HCT116 (cell line): ENCODE data around the gene NR1I3. TPM values are rescaled to one million over a fixed set of nuclear protein-coding genes. Genes with fewer than 3 reads are reported as not detected.

Experiments
- ATAC-seq: fragments of 200-7000 bp; cut with Tn5 transposase; 2 replicates; pipeline ENCODE4 v1.9.1; 2020; ENCODE audit warnings: mild to moderate bottlenecking, moderate library complexity
- BruUV-seq: library from RNA; stranded (reverse); fragments of 400-500 nt; replicated peaks from 2 replicates; lab custom pipeline; 2021; lab: Mats Ljungman, UMichigan
- CTCF ChIA-PET: fragments of 300-600 bp; sonication (Branson Sonifier 250); formaldehyde crosslinking; loops from one replicate; lab custom pipeline; 2021; ENCODE audit warnings: antibody characterized with exemption; lab: Charles Lee
- POLR2A ChIA-PET: fragments of 300-600, 350-600 bp; sonication (Branson Sonifier 250); formaldehyde crosslinking; loops from one replicate; lab custom pipeline; 2021; ENCODE audit warnings: antibody characterized with exemption; lab: Charles Lee
- RAD21 ChIA-PET, 2 experiments: fragments of 300-600 bp; sonication (Branson Sonifier 250); formaldehyde crosslinking; loops; one replicate each; lab custom pipeline; 2023; ENCODE audit warnings: low total read pairs in 2 of 2; ENCODE audit not compliant: uncharacterized antibody in 2 of 2, unreplicated experiment in 2 of 2, low non-redundant PET in 1 of 2; lab: Charles Lee
- DNase-seq: peaks from one replicate; pipeline ENCODE4 v3.0.0-alpha.2; 2010; ENCODE audit warnings: low read depth, low spot score
- H2AFZ ChIP-seq: fragments of 200-600 bp; shearing (Covaris generic), sonication (generic); 2 replicates; pipeline ENCODE4 v1.6.1; 2017; ENCODE audit warnings: low read depth, mixed run types, mixed read lengths, antibody characterized with exemption, low read length; ENCODE audit not compliant: poor library complexity, severe bottlenecking
- H3K27ac ChIP-seq: 2 replicates; pipeline ENCODE4 v1.5.1; 2012; ENCODE audit warnings: low read depth, low read length
- H3K27me3 ChIP-seq: fragments of 200-600 bp; sonication (generic); 2 replicates; pipeline ENCODE4 v1.6.1; 2016; ENCODE audit warnings: mixed run types, low read length, mixed read lengths; ENCODE audit not compliant: insufficient read depth
- H3K36me3 ChIP-seq, 2 experiments: fragments of 200-500 bp in 1 of 2; fragments of 200-600 bp in 1 of 2; sonication (Bioruptor generic) in 1 of 2; sonication (generic) in 1 of 2; 2 replicates each; pipeline versions ENCODE4 v1.5.1 to v1.6.1; 2014 to 2016; ENCODE audit warnings: low read length in 2 of 2, inconsistent platforms in 1 of 2, mixed read lengths in 1 of 2, mixed run types in 1 of 2; ENCODE audit not compliant: insufficient read depth in 2 of 2, control insufficient read depth in 1 of 2
- H3K4me1 ChIP-seq, 2 experiments: fragments of 200-600 bp in 1 of 2; sonication (generic) in 1 of 2; 2 replicates each; pipeline versions ENCODE4 v1.5.1 to v1.6.1; 2012 to 2017; ENCODE audit warnings: low read length in 2 of 2, inconsistent platforms in 1 of 2, mild to moderate bottlenecking in 1 of 2, mixed read lengths in 1 of 2, mixed run types in 1 of 2, moderate library complexity in 1 of 2; ENCODE audit not compliant: insufficient read depth in 2 of 2, control insufficient read depth in 1 of 2
- H3K4me2 ChIP-seq: fragments of 200-600 bp; sonication (generic); 2 replicates; pipeline ENCODE4 v1.6.1; 2017; ENCODE audit warnings: mixed run types, low read length, mixed read lengths
- H3K4me3 ChIP-seq, 2 experiments: fragments of 200-600 bp in 1 of 2; sonication (generic) in 1 of 2; replicated peaks in 1 of 2; 2 replicates each; pipeline ENCODE4 v1.5.1; 2011 to 2016; ENCODE audit warnings: low read length in 2 of 2, control low read depth in 1 of 2, low read depth in 1 of 2, mild to moderate bottlenecking in 1 of 2, mixed read lengths in 1 of 2, mixed run types in 1 of 2
- H3K79me2 ChIP-seq: fragments of 200-600 bp; sonication (generic); 2 replicates; pipeline ENCODE4 v1.6.1; 2017; ENCODE audit warnings: mild to moderate bottlenecking, mixed run types, low read length, moderate library complexity, mixed read lengths; ENCODE audit not compliant: insufficient read depth
- H3K9ac ChIP-seq: fragments of 200-600 bp; sonication (generic); 2 replicates; pipeline ENCODE4 v1.6.1; 2016; ENCODE audit warnings: low read length, mixed read lengths
- H3K9me2 ChIP-seq: fragments of 200-600 bp; sonication (generic), shearing (Covaris generic); 2 replicates; pipeline ENCODE4 v1.6.1; 2017; ENCODE audit warnings: mixed run types, mild to moderate bottlenecking, moderate library complexity; ENCODE audit not compliant: insufficient read depth
- H3K9me3 ChIP-seq, 2 experiments: fragments of 200-500 bp in 1 of 2; fragments of 200-600 bp in 1 of 2; sonication (Bioruptor generic) in 1 of 2; sonication (generic) in 1 of 2; 2 replicates each; pipeline ENCODE4 v1.6.1; 2014 to 2017; ENCODE audit warnings: low read length in 2 of 2, mixed read lengths in 2 of 2, inconsistent platforms in 1 of 2, low read depth in 1 of 2, mild to moderate bottlenecking in 1 of 2, mixed run types in 1 of 2, moderate library complexity in 1 of 2; ENCODE audit not compliant: control insufficient read depth in 1 of 2, insufficient read depth in 1 of 2
- H4K20me1 ChIP-seq: fragments of 200-600 bp; sonication (generic), shearing (Covaris generic); 2 replicates; pipeline ENCODE4 v1.6.1; 2017; ENCODE audit warnings: mixed run types, mild to moderate bottlenecking, moderate library complexity; ENCODE audit not compliant: insufficient read depth
- ATF3 ChIP-seq: IDR thresholded peaks from 2 replicates; pipeline ENCODE4 v1.6.1; 2012
- CBX3 ChIP-seq: IDR thresholded peaks from 2 replicates; pipeline ENCODE4 v1.6.1; 2012; ENCODE audit warnings: low read depth
- CEBPB ChIP-seq: IDR thresholded peaks from 2 replicates; pipeline ENCODE4 v1.6.1; 2012; ENCODE audit warnings: low read depth
- EGR1 ChIP-seq: IDR thresholded peaks from 2 replicates; pipeline ENCODE4 v1.6.1; 2012; ENCODE audit warnings: low read depth
- EZH2 ChIP-seq: fragments of 200-600 bp; sonication (generic); IDR thresholded peaks from 2 replicates; pipeline ENCODE4 v1.6.1; 2017; ENCODE audit warnings: antibody characterized with exemption, mixed run types
- EZH2phosphoT487 ChIP-seq: fragments of 200-600 bp; IDR thresholded peaks from 2 replicates; pipeline ENCODE4 v1.6.1; 2018; ENCODE audit warnings: antibody characterized with exemption, borderline replicate concordance
- FOSL1 ChIP-seq: IDR thresholded peaks from 2 replicates; pipeline ENCODE4 v1.6.1; 2012; ENCODE audit warnings: low read depth
- MAX ChIP-seq: IDR thresholded peaks from 2 replicates; pipeline ENCODE4 v1.6.1; 2012
- POLR2AphosphoS5 ChIP-seq: IDR thresholded peaks from 2 replicates; pipeline ENCODE4 v1.6.1; 2011; ENCODE audit warnings: mild to moderate bottlenecking, low read depth, low read length, moderate library complexity
- SIN3A ChIP-seq: IDR thresholded peaks from 2 replicates; pipeline ENCODE4 v1.6.1; 2012; ENCODE audit warnings: low read depth
- SP1 ChIP-seq: IDR thresholded peaks from 2 replicates; pipeline ENCODE4 v1.6.1; 2012; ENCODE audit warnings: low read depth
- TCF7L2 ChIP-seq: IDR thresholded peaks from 2 replicates; pipeline ENCODE4 v1.7.0; 2011; ENCODE audit warnings: borderline replicate concordance, inconsistent platforms; ENCODE audit not compliant: insufficient read depth, insufficient read length; ENCODE audit errors: extremely low read depth
- YY1 ChIP-seq: IDR thresholded peaks from 2 replicates; pipeline ENCODE4 v1.6.1; 2011; ENCODE audit warnings: low read length, low read depth, moderate library complexity, mild to moderate bottlenecking; ENCODE audit not compliant: insufficient replicate concordance; ENCODE audit errors: extremely low read depth
- ZNF274 ChIP-seq: fragments of 200-500 bp; sonication (Bioruptor generic); IDR thresholded peaks from 2 replicates; pipeline ENCODE4 v1.6.1; 2014; ENCODE audit warnings: mild to moderate bottlenecking, low read depth, low read length, inconsistent platforms
- intact Hi-C: fragments of 100-400 bp; cut with micrococcal nuclease; formaldehyde crosslinking; loops from 2 replicates; pipeline ENCODE4 v1.10.0; 2022
- total RNA-seq: library from RNA; stranded (reverse); gene quantifications from one replicate; pipeline ENCODE4 v1.2.1, GENCODE V29; 2021; ENCODE audit not compliant: unreplicated experiment

NR1I3 gene
- total RNA-seq, 1 experiment from 2014 or later, result not detected

- POLR2A ChIA-PET, result no interaction called here
- no peak overlapping the region for H3K4me2 ChIP-seq
- peaks cover 4 to 15% of the 10 kb centered on the region in 2 experiments for H3K36me3 ChIP-seq
- H3K4me3 ChIP-seq, result no peak overlapping the region
- TF ChIP-seq EGR1 (no peak), EZH2phosphoT487 (no peak), CBX3 (no peak), SIN3A (no peak), TCF7L2 (no peak), SP1 (no peak), MAX (no peak), FOSL1 (no peak), POLR2AphosphoS5 (no peak), CEBPB (no peak), ZNF274 (no peak), YY1 (no peak), ATF3 (no peak), EZH2 (no peak)
- TF ChIP-seq, all 23 proteins: peak for 0
- CTCF ChIA-PET, result interaction anchor here (1.3 kb wide), 1 partner anchor 58 kb away, joined by 5 read pairs; no protein-coding TSS in a partner anchor
- no TSS peak for BruUV-seq
- RAD21 ChIA-PET, result no interaction called here
- no peaks in the 10 kb centered on the region for H3K79me2 ChIP-seq
- no peak overlapping the region for H2AFZ ChIP-seq
- intact Hi-C loops, result no loop called here
- no peaks in the 10 kb centered on the region for H3K9me3 ChIP-seq
- H3K9me2 ChIP-seq, result no peaks in the 10 kb centered on the region
- no peak overlapping the region for H3K27ac ChIP-seq
- H3K4me1 ChIP-seq, result peaks cover 0 to 3% of the 10 kb centered on the region in 2 experiments; a peak in 2 of 4 replicates
- no peaks in the 10 kb centered on the region for H3K27me3 ChIP-seq
- no peak overlapping the region for H3K9ac ChIP-seq
- DNase-seq (no peak), ATAC-seq (no peak; the same call in 1 of the 2 replicates)
- H4K20me1 ChIP-seq, result no peaks in the 10 kb centered on the region
Observed at GRCh38 chr1:161233102-161233501, 4.9 kb downstream of the NR1I3 start.
